HG03039 (cell line): Measurements from ENCODE around the gene TRPM8.

ENCODE experiments used
- ATAC-seq: cut with Tn5 transposase; IDR thresholded peaks from one replicate; pipeline ENCODE4 v1.9.1; 2021; ENCODE audit warnings: mild to moderate bottlenecking, moderate library complexity; ENCODE audit not compliant: unreplicated experiment

TRPM8 gene

DNA sequence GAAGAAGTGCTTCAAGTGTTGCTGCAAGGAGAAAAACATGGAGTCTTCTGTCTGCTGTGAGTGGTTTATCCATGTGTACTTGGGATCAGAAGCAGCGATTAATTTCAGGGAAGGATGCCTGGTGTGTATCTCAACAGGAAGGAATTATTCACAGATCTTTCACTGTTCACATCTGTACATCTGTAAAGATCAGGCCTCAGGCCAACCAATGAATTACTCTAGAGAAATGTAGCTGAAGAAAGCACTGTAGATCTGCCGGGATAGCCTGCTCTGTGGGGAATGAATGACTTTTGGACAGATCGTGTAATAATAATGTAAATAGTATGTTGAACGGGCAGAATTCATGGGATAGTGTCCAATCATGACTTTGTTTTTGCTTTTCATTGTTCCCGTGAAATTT lies 79.3 kb downstream of the TRPM8 start:
- ATAC-seq: no peak

DNA sequence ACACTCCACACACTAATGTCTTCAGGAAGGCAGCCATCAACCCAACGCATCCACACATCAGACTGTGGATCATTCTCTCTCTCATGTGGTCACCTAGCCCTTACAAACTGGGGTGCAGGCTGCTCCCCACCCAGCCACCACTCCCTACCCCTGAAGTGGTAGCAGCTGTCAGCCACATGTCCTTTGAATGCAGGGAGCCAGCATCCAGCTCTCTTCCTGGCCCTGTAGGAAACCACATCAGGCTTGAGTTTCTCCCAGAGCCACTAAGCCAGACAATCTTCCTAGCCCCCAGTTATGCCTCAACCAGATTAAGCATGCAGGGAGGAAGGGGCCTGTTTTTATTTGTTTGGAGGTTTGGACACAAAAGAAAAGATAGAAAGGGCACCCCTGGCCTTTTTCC lies 80.5 kb downstream of the TRPM8 start:
- no peak for ATAC-seq

DNA sequence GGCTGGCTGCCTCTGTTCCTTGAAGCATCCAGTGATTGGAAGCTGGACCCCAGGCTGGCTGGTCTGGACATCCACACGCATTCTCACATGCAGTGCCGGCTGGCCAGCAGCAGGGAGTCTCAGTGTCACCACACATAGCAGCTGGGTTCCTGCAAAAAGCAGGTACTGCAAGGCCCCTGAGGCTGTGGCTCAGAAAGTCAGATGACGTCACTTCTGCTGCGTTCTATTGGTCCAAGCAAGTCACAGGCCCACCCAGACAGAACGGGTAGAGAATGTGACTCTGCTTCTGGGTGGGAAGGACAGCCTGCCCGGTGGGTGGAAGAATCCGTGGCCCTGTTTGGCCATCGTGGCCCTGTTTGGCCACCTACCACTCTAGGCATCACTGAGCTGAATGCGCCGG lies 82.0 kb downstream of the TRPM8 start:
- ATAC-seq: no peak

DNA sequence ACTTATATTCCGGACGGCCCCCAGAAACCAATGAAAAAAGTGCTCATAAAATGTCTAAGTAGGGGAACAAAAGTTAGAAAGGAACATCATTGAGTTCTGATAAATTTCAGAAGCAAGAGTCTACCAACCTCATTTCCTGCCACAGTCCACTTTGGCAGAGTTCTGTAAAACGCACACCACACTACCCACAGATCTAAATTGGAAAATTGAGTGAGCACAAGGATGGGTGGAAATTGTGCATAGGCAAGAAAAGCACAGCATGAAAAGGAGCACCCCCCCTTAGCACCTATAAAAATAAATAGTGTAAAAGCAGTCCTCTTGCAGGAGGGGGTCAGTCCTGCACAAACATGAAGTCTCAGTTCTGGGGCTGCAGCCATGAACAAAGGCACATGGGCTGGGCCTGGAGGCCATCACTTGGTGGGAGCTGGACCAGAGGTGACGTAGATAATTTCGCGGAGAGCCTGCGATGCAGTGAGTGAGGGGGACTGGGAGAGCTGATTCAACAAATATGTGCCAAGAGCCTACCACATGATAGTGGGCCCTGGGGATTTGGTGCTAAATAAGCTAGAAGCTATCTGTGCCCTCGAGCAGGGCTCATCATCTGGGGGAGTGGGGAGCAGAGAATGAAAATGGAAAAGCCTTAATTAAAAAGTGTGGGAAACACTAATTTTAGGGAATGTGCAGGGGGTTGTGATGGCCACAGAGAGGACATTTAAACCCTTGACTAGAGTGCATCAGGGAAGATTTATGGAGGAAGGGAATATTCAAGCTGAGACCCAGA lies 84.4 kb downstream of the TRPM8 start:
- ATAC-seq: no peak

DNA sequence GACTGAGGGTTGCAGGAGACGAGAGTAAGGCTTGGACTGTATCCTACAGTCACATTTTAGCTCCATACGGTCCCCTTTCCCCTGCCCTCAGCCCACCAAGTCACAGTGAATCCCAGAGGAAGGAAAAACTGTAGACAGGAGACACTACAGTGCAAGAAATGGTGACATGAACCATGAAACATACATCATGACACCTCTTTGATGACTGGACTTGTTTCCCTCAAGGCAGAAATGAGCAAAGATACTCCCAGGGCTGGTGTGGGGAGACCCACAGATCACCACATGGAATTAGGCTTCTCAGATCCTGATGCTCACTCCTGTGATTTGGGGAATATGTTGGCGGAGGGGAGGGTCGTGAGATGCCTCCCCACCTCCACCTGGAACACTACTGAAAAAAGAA lies 85.1 kb downstream of the TRPM8 start:
- no peak for ATAC-seq

DNA sequence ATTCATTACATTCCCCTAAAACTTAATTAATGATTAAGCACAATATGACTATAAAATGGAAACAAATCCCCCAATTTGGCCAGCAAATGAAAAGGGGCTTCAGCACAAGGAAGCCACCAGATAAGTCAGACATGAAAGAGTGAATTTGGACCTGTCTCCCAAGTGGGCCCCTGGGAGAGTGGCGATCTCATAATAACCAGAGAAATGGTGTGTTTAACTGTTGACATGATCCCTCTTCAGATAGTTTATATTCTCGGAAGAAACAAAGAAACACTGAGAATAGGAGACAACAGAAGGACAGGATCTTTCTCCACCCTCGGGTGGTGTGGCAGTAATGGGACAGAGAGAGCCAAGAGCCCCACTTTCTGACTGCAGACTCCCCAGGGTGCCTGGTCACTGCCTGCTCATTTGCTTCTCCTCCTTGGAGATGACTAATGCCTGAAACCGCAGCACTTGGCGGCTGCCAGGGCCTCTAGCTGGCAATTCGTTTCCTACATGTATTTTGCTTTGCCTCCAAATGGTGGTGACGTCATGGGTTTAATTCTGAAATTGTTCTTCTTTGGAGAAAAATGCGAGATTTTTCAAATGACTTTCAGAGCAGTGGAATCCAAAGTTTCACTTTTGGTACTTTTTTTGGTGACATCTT lies 86.9 kb downstream of the TRPM8 start:
- no peak for ATAC-seq

DNA sequence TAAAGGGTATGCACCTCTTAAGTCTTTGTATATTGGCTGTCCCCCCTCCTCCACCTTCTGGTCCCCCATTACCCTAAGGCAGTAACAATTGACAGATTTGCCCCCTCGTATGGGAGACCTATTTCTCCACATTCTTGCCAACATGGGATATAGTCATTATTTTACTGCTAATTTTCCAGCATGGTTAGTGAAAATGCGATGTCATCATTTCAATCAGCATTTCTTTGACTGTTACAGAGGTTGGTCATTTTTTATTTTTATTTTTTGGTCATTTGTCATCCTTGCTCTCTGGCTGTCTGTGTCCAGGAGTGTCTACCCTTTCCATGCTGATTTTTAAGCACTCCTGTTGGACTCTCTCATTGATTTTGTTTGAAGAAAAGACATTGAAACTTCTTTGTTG lies 88.0 kb downstream of the TRPM8 start:
- ATAC-seq: no peak

DNA sequence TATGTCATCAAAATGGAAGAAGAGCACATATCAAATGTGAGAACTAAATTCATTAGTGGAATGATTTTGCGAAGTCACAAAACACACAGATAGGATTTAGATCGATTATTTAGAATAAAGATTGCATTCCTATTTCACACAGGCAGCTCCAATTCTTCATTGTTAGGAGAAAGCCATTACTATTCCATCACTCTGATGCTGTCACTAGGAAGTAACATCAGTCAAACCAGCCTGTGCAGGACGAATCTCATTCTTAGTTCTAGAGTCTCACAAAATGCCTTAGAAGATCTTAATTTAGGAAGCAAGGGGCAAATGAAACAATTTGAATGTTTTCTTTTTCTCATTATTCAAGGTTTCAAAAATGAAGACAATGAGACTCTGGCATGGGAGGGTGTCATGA lies 89.3 kb downstream of the TRPM8 start:
- no peak for ATAC-seq

DNA sequence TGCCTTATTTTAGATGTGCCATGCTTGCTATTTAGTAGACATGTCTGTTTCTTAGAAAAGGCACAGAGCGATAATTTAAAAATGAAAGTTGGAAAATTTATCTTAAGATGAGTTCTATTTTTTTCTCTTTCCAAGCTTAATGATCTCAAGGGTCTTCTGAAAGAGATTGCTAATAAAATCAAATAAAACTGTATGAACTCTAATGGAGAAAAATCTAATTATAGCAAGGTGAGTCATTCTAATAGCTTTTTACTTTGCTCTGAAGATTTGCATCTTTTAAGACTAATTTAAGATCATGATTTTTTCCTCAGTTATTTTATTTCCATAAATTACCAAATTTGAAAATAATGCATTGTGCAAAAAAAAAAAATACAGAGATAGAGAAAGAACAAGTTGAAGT lies 97.3 kb downstream of the TRPM8 start:
- ATAC-seq: no peak

DNA sequence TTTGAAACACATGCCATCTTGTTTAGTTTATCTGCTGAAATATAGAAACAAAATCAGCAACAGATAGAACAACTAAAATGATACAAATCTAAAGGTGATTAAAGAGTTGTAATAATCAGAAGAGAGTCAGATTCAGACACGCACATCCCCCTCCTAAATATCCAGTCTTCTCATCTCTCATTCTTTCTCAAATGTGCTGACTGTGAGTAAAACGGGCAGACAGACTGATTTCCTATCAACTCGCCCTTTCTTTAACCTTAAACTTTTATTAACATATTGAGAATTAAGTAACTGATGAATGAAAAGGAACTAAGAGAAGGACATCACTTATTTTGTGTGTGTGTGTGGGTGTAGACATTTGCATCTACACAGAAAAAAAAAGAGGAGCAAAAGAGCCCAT lies 98.7 kb downstream of the TRPM8 start:
- no peak for ATAC-seq

DNA sequence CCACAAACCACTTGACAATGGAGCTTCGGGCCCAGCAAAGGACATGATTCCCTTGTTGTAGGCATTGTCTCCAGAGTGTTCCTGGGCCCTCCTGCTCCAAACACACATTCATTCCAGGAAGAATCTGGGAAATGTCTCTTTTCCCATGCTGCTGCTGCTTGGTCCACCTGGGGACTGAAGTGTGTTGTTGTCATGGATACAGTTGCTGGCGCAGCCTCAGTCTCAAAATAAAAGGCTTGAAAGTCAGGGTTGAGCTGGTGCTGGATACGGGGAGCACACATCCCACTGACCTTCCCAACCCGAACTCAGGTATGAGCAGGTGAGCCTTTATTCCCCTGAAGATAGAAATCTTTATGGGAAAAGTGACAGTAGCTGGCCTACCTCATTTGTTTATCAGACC lies 102.7 kb downstream of the TRPM8 start:
- ATAC-seq: no peak

DNA sequence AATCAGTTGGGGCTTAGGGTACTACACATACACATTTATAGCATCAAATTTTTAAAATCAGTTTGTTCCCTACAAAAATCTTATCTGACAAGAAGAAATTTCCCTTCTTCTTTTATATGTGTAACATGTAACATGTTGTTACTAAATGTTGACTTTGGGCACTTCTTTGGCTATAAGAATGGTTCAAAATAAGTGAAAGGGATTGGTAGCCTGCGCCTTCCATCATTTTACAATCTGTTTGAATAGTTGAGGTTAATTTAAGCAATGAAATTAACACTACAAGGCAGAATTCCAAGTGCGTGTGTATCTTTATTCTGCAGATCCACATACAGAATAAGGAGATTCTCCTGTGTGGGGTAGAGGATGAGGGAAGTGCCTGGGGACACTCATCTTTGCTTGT lies 103.2 kb downstream of the TRPM8 start:
- ATAC-seq: no peak

DNA sequence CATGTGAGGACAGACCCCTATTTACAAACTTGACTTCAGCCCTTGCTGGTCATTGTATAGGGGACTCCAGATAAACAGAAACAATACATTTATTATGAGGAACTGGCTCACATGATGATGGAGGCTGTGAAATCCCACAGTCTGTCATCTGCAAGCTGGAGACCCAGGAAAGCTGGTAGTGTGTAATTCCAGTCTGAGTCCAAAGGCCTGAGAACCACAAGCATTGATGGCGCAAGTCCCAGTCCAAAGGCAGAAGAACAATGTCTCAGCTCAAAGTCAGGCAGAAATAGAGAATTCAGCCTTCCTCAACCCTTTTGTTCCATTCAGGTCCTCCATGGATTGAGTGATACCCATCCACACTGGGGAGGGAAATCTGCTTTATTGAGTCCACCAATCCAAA lies 105.3 kb downstream of the TRPM8 start:
- no peak for ATAC-seq

DNA sequence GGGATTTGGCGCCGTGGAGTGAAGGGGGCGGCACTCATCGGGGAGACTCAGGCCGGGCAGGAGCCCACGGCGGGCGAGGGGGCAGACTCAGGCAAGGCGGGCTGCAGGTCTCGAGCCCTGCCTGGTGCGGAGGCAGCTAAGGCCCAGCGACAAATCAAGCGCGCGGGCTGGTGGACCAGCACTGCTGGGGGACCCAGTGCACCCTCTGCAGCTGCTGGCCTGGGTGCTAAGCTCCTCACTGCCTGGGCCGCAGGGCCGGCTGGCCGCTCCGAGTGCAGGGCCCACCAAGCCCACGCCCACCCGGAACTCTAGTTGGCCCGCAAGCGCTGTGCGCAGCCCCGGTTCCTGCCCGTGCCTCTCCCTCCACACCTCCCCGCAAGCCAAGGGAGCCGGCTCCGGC lies 107.1 kb downstream of the TRPM8 start:
- no peak for ATAC-seq

DNA sequence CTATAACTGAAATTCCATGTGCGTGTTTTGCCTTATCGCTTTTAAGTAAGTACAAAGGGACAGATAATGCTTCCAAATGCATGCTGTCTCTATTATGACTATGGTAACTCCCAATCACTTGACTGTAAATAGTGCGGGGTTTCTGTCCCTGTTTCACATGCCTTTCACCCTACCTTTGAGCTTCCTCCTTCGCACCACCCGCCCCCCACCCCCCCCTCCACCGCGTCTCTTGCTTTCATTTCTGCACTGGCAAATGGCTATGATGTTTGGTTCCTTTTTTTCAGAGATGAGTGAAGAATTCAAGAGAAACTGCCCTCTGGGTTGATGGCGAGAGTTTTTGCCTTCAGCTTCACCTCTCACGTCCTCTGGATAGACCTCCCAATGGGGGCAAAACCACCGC lies 108.3 kb downstream of the TRPM8 start:
- ATAC-seq: no peak

DNA sequence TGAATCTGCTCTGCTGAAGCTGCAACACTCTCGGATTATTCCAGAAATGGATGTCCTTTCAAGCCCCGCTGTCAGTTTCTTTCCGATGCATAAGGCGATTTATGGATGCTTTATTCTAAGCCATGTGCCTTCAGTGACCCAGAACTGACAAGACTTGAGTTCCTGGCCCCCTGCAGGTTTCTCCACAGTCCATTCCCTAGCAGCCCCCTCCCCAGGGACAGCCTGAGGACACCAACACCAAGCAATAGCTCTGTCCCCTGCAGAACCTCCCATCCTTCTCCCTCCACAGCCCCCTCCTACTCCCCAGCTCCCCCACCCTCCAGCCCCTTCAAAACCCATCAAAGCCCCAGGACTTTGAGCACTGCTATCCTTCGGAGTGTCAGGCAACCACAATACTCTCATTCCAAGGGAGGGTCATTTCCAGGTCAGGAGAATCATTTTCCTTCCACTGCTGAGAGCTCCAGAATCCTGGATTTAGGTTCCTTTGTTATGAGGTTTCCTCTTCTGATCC lies 108.8 kb downstream of the TRPM8 start:
- ATAC-seq: no peak

DNA sequence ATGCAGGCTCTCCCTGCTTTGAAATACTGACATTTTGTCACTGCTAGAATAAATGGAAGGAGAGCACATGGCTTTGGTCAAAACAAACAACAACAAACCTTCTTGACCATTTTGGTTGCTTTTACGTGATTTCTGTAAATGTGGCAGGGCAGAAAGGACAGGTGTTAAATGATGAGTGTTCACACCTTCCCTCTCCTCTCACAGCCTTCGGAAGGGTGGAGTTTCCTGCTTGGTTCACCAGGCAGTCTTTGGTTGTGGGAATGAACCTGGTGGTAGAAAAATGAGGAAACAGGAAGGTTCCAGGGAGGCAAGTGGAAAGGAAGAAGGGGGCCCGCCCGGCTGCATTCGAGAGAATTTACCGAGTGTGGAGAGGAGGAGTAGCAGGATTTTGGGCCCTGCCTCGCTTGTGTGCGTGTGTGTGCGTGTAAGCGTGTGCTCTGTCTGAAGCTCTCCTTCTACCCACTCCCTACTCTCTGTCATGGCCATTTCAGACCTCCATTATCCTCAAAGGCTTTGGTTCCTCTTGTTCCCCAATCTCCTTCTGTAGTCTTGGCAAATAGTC lies 109.6 kb downstream of the TRPM8 start:
- no peak for ATAC-seq

DNA sequence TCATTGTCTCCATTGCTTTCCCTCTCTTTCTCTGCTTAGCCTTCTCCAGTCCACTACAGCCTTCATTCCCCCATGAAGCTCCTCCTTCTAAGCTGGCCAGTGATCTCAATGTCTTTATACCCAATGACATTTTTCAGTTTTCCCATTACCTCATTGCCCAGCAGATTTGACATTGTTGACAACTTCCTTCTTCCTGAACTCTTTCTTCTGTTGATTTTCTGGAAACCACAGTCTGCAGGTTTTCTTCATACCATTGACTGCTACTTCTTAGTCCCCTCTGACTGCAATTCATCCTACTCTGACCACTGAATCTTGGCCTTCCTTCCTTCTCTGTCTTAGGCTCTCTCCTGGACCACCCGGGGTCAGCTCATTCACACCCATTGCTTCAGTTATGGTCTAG lies 110.5 kb downstream of the TRPM8 start:
- no peak for ATAC-seq

DNA sequence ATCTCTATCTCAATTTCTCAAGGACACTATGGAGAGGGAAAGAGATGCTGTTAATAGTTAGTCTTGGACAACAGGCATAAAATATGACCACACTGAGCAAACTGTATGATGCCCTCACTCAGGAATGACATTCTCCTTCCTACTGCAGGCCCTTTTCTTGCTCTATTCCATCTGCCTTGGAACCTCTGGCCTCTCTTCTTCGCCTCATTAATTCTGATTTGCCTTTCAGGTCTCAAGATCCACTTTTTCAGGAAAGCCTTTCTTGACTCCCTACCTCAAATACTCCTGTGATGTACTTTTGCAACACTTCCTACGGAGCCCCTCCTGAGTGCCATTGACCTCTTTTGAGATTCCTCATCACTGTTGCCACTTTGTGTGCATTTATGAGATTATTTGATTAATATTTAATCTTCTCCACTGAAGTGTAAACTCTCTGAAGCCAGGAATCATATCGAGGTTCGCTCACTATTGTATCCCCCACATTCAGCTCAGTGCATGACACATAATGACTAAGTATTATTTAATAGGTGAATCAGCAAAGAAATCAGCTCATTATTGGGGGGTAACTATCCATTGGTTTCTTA lies 112.1 kb downstream of the TRPM8 start:
- ATAC-seq: no peak

DNA sequence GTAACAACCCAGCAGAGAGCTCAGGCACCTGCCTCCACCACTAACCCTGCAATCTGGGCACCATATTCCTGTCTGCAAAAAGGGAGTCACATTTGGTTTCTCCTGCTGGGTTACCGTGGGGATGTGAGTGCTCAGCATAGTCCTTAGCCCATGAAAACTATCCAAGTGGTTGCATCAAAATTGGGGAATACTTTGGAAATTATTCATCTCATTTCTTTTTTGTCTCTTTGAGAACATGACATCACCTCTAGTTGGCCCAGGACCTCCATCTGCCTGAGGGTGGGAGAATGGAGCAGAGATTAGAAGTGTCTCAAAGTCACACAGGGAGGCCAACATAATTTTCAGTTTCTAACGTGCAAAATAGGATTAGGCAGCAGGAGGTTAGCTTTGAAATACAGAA lies 114.0 kb downstream of the TRPM8 start:
- no peak for ATAC-seq

DNA sequence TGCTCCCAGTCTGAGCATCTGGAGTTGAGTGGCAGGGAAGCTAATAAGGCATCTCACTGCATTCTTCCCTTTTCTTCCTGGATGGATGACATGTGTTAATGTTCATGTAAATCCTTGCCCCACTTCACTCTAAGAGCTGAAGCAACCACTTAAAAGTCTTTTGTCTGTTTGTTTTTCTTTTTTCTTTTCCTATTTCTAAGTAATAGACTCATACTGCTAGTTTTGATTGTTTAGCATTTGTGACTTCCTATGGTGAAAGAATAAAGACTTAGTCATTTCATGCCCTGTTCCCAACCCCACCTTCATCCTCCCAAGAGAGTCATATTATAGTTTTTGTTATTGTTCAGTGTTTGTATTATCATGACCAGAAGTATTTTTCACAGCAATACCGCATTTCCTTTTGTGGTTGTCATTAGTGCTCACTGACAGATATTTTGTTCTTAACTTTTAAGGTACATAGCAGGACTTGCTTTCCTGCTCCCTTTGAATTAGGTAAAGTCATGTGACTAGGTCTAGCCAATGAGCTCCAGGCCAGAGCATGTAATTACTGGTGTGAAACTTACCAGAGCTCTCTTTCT lies 115.2 kb downstream of the TRPM8 start:
- no peak for ATAC-seq

DNA sequence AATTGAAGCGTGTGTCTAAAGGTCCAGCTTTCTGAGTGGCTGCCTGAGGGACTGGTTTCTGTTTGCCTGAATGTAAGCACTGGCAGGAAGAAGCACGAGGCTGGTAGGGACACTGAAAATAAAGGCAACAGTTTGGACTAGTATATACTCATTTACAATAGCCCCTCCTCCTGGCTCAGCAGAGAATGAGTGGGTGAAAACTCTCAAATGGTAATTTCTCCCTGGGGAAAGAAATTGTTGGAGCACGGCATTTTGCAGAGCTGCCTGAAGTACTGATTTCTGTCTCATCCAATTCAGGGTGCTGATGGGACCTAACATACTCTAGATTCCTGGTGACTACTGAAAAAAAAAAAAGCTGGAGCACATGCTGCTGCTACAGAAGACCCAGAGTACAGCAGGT lies 116.0 kb downstream of the TRPM8 start:
- no peak for ATAC-seq
